Right ventricle myocardium inferior (tissue), 1 donor: ENCODE results near the gene PUSL1. TPM values are rescaled to one million over a fixed set of nuclear protein-coding genes. Genes with fewer than 3 reads are reported as not detected.

ENCODE experiments used
- ATAC-seq: fragments of 200-7000 bp; cut with Tn5 transposase; one replicate; pipeline ENCODE4 v1.9.1; 2020; ENCODE audit warnings: mild to moderate bottlenecking, moderate library complexity
- DNase-seq: peaks from one replicate; pipeline ENCODE4 v3.0.0; 2021; ENCODE audit errors: missing footprints
- intact Hi-C: fragments of 100-400 bp; cut with DNase I; formaldehyde crosslinking; loops from one replicate; pipeline ENCODE4 v1.11.0; 2022
- total RNA-seq: library from RNA; stranded (reverse); fragmentation: NEBNext Ultra II Directional; extraction: Animal tissue kit (Norgen Biotek cat#: 25700); gene quantifications from one replicate; pipeline ENCODE4 v1.2.1, GENCODE V29; 2021
- donor health status: DM: no; HTN: yes; CAD: no; lungs with severe emphysema.

PUSL1 gene
- total RNA-seq, 1 donor from 2014 or later: 10.3 TPM

DNA sequence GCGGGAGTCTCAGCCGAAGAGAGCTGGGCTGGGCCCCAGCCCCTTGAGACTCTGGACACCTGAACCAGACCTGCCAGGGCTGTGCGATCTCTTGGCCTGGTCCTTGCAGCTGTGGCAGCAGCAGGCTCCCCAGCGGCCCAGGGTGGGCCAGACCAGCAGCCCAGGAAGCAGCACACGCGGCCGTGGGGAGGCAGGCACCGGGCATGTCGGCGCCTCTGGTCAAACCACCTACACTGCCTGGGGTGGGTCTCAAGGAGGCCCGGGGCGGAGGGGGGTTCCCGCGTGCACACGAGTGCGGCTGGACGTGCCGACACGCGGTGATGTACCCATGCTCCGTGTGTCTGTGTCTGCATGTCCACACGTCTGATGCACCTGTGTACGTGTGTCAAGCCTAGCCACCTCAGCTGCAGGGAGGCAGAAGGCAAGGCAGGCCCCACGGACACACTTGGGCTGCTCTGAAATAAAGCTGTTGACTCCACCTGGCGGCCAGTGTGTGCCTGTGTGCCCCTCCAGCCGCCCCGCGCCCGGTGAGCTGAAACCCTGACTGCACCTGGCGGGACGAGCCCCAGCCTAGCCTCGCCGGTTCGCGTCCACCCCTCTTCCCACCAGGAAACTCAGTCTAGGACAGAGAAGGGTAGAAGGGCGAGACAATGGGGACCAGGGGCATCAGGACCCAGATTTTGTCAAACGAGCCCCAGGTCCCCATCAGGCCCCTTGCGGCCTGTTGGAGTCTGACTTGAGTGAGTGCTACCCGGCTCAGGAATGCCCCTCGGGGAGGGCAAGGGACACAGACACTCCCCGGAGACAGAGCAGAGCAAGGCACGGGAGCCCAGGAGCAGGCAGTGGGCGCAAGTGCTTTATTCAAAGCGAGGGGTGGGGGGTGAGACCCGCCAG lies 16.6 kb upstream of the PUSL1 start:
- ATAC-seq: peak; percentile 64
- intact Hi-C loops: loop anchor here (2.0 kb wide), 1 partner anchor 169 kb away; no protein-coding TSS in a partner anchor
- peak; percentile 78 for DNase-seq

DNA sequence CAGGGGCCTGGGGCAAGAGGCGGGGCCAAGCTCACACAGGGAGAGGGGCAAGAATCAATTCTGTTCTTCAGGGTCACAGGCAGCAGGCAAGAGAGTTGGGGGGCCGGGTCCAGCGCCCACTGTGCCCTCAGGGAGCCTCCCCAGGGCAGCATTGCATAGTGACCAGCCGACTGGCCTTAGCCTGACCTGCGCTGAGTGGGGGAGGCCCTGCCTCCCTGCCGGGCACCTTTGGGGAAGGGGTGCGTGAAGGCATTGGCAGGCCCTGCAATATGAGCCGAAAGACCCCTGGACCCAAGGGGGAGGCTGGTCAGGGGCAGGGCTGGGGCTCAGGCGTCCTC lies 16.0 kb upstream of the PUSL1 start:
- DNase-seq: no peak
- no peak for ATAC-seq
- intact Hi-C loops: no loop called here

DNA sequence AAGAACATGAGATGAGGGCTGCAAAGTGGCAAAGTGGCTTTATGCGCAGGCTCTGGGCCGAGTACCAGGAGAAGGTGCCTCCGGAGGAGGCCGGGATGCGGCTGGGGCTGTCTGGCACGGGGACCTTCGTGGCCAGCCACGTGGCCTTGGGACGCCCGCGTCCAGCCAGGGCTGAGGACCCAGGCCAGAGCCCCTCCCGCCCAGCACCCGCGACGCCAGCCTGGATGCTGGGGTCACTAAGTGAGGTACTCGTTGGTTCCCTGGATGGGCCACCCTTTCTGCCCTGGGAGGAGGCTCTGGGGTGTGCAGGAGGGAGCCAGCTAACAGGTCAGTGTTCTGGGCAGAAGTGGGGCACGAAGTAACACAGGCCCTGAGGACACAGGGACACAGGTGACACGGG lies 15.5 kb upstream of the PUSL1 start:
- intact Hi-C loops: no loop called here
- ATAC-seq (no peak), DNase-seq (no peak)

DNA sequence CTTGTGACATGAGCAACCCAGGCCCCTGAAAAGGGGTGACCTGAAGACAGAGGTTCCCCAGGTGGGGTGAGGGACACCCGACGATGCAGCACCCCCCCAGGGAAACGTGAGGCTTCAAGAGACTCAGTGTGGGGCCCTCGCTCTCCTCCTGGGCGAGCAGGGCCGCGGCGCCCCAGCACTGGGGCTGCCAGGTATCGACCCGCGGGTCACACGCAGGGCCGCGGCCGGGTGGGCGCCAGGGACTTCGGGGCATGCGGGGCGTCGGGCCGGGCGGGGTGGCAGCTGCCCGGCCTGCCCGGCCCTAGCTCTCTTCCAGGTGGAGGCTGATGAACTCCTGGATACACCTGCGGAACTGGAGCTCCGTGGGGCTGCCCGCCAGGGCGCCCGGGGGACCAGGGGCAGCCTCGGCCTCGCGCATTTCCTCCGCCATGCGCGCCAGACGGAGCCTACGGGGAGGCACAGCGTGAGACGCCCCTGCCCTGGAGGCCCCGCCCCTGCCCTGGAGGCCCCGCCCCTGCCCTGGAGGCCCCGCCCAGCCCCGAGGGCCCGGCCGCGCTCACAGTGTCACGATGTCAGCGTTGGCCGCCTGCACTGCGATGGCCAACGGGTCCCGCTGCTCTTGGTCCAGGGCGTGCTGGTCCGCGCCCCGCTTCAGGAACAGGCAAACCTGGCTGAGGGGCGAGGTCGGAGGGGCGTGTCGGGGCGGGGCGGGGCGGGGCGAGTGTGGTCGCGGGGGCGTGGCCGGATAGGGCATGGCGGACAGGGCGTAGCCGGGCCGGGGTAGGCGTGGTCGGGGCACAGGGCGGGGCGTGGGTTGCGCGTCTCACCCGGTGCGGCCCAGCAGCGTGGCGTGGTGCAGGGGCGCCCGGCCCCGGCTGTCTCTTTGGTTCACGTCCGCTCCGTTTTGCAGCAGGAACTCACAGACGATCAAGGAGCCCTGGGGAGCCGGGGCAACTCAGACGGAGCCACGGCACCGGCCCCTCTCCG lies 14.8 kb upstream of the PUSL1 start:
- intact Hi-C loops: no loop called here
- ATAC-seq: no peak
- DNase-seq: no peak

DNA sequence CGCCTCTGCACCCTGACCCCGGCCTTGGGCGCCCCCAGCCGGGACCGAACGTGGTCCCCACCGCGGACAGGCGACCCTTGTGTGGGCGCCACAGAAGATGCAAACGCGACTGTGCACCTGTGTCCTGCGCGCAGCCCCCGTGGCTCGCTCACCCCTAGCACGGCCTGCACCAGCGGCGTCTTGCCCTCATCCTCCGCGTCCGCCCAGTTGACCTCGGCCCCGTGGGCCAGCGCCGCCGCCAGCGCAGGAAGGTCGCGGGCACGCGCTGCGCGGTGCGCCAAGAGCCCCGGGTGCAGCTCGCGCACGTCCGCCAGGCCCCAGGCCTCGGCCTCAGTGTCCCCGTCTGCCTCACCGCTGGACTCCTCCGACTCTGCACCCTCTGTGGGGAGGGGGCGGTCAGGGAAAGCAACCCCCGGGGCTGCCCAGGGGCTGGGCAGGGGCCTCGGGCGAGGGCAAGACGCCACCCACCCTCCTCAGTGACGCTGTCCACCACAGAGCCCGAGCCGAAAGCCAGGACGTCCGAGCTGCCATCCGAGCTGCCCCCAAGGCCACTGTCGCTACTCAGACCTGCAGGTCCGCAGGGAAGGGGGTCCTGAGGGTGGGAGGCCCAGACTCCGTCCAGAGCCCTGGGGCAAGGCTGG lies 14.0 kb upstream of the PUSL1 start:
- ATAC-seq (no peak), DNase-seq (no peak)
- intact Hi-C loops: no loop called here

DNA sequence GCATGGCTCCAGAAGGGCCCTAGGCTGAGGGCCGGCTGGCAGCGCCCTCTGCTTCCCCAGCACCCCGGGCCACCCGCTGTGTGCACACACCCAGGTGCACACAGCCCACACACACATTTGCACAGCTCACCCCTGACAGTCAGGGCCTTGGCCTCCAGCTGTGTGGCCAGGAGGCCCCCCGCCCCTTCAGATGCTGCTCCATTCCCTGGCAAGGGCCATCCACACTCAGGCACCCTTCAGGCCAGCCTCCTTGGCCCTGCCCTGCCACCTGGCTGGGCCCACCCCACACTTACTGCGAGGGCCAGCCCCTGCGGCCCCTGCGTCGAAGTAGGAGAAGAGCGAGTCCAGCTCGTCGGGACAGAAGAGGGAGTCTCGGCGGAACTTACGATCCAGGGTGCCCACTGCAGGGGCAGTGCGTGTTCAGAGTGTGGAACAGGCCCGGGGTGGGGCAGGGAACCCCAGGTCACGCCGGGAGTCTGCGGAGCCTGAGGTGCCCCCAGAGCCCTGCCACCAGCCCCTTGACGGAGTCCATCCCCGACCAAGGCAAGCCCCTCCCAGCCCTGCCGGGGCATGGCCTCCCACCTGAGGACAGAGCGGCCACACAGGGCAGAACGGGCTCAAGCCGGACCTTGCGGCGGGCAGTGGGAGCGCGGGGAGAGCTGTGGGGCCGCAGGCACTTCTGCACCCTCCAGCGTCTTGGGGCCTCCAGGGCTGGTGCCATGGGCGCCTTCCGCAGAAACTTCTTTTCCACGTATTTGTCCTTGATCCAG lies 13.1 kb upstream of the PUSL1 start:
- ATAC-seq: no peak
- intact Hi-C loops: no loop called here
- no peak for DNase-seq

DNA sequence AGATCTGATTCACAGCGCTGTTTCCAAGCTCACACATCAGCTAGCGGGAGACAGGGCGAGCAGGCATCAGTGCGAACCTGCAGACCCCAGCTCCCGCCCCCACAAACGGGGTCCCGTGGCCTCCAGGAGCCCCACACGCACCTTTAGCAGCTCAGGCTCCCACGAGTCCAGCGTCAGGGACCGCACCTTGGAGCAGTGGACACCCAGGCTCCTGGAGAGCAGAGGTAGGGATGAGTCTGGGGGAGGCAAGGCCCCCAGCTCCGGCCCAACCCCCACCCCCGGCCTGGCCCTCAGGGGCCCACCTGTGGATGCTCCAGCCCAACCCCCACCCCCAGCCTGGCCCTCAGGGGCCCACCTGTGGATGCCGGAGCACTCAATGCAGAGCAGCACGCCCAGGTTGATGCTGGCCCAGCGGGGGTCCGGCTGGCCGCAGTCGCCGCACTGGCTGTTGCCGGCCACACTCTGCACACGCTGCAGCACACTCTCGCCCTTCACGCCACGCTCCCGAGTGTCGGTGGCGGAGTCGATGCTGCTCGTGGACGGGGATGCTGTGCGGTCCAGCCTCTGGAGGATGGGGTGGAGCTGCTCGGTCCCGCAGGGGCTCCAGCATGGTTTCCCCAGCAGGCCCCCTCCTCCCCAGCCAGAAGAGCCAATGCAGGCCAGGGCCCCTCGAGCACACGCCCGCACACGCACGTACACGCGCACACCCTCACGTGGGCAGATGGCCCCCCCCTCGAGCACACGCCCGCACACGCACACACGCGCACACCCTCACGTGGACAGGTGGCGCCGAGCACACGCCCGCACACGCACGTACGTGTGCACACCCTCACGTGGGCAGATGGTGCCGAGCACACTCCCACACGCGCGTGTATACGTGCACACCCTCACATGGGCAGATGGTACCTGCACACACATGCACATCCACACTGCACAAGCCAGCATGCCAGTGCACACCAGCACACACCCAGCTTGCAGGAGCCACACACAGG lies 12.0 kb upstream of the PUSL1 start:
- DNase-seq: no peak
- intact Hi-C loops: no loop called here
- no peak for ATAC-seq

DNA sequence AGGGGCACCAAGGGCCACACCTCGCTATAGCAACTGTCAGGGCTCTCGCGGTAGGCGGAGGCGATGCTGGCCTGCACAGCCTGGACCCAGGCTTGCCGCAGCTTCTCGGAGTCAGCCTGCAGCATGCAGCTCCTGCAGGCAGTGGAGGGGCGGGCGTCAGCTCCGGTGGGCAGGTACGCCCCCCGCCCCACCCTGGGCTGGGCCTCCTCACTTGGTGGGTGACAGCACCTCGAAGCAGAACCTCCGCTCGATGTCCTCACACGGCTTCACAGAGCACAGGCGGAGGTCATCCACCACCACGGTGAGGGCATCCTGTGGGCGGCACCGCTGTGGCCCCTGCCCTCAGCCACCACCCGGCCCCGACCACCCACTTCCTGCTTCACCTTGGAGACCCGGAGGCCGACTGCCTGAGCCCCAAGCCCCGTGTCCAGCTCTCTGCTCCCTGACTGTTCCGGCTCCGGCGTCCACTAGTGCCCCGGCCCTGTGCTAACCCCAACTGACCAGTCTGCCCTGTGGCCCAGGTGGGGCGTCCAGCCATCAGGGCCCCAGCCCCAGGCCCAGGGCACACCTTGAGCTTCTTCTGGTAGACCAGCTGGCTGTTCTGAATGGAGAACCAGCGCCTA lies 10.5 kb upstream of the PUSL1 start:
- DNase-seq (no peak), ATAC-seq (no peak)
- intact Hi-C loops: no loop called here

DNA sequence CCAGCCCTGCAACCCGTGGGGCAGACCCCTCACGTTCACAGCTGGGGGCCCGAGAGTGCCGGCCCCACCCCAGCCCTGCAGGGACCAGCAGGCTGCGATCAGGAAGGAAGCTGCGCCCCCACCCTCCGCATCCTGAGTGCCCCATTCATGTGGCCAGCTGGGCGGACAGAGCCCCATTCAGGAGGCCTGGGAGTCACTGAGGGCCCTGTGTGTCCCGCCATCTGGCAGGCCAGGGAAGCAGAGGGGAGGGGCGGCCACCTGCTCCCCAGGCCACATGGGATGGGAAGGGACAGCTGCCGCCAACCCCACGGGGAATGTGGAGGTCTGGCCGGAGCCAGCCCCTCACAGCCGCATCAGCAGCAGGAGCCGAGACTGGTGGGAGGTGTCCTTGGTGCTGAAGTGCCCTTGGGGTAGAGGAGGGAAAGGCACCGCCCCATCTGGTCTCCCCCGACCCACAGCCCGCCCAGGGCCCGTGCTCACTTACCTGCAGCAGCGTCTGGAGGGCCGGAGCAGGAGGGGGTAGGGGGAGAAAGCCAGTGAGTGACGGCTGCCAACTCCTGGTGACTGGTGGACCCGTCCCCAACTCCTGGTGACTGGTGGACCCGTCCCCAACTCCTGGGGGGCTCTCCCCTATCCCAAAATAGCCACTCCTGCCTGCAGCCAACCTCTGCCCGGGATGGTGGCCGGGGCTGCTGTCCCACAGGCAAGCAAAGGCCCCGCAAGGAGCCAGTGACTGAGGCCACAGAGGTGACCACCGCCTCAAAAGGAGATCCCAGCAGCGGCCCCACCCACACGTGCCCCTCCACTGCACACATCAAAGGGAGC lies 9.3 kb upstream of the PUSL1 start:
- ATAC-seq (no peak), DNase-seq (no peak)
- intact Hi-C loops: no loop called here

DNA sequence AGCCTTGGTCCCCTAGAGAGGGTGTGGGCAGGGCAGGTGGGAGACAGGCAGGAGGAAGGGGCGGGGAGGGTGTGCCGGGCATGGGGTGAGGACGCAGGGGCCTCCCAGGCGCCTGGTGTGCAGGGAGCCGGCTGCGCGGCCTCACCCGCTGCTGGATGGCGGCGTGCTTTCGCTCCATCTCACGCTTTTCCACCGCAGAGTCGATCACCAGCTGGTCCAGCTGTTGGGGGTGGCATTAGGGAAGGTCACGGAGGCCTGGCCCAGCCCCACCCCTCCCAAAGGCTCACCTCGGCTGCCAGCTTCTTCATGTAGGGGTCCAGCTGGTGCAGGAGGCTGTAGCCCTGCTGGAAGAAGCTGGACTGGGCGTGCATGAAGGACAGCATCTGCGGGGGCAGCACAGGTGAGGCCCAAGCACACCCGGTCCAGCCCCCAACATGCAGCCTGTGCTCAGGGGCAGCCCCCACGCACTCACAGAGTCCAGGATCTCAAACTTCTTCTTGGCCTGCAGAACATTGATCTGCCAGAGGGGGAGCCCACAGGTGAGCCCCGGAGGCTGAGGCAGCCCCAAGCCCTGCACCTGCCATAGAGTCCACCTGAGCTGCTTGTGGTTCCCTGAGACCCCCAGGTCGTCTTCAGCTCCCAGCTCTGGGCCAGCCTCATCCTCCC lies 8.6 kb upstream of the PUSL1 start:
- no peak for DNase-seq
- ATAC-seq: no peak
- intact Hi-C loops: no loop called here

DNA sequence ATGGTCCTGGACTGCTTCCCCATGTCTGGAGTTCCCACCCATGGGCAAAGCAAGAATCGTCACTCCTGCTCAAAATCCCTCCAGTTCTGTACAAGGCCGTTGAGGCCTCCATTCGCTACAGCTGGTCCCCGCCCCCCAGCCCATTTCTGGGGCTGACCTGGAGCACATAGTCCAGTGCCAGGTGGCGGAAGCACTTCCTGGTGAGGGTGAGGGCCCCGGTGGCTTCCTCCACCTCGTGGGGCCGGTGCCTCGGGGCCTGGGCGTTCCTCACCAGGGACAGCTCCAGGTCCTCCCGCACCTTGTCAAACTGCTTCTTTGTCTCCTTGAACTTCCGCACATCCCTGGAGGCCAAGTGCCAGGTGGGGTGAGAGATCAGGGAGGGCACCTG lies 8.1 kb upstream of the PUSL1 start:
- ATAC-seq: no peak
- intact Hi-C loops: no loop called here
- no peak for DNase-seq

DNA sequence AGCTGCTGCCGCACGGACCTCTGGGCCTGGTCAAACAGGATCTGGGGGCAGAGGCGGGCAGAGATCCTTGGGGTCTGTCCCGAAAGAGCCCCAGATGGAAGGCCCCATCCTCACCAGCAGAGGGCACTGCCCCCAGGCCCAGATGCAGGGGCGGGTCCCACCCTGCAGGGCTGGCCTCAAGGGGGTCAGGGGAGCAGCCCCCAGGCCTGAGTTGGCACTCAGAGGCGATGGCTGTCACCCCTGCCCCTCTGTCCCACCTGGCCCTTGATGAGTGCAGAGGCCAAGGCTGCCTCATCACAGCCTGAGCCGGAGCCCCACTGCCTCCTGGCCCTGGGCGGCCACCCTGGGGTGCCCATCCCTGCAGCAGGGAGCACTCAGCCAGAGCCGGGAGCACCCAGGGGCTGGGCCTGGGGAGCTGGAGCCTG lies 6.4 kb upstream of the PUSL1 start:
- DNase-seq (no peak), ATAC-seq (no peak)
- intact Hi-C loops: no loop called here

DNA sequence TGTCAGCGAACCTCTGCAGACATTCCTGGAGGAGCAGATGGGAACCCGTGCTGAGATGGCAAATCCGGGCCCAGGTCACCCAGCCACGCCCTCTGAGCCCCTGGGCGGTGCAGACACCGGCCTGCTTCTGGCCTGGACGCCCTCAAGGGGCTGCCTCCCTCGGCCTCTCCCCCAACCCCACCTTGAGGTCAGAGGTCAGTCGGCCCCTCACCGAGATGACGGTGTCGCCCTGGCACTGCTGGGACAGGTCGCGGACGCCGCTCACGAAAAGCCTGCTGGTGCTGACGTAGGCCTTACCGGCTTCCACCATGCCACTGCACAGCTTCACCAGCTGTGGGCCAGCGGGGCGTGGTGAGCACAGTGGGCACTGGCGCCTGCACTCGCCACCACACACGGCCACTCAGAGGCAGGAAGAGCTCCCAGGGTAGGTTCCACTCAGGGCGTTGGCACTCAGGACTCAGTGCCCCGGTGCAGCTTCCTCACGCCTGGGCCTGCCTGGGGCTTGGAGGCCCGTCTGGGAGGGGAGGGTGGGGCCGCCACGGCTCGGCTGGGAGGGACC lies 5.4 kb upstream of the PUSL1 start:
- intact Hi-C loops: no loop called here
- DNase-seq (no peak), ATAC-seq (no peak)

DNA sequence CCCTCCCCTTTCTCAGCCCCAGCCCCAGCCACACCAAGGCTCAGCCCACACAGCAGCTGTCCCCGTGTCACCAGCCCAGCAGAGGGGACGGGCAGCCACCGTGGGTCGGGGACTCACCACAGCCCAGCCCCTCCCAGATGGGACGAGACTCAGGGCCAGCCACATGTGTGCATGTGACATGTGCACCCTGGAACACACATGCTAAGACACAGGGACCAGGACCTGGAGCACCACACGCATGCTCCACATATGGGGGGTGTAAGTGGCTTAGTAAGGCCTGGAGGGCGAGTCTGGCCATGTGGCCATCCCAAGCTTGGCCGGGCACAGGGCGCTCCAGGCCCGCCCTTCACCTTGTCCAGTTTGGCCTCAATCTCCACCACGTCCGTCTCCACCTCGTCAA lies 4.7 kb upstream of the PUSL1 start:
- no peak for ATAC-seq
- no peak for DNase-seq
- intact Hi-C loops: no loop called here
